ENCODE results near the gene CAPN2. TPM values are rescaled to one million over a fixed set of nuclear protein-coding genes. Genes with fewer than 3 reads are reported as not detected.

The CAPN2 gene
- total and polyA plus RNA-seq, 4 donors = 99.8 to 213 (median 199) TPM

- no peak for DNase-seq
- intact Hi-C loops (cut with DNase I) = loop anchor here in 1 of 2 donors (2.0 kb wide), 1 partner anchor 35 kb away; no protein-coding TSS in a partner anchor
- WGBS, 2 donors = 21 to 24% methylated on average over 7 of the region's 7 CpGs
- Histone ChIP-seq H3K4me1 (ENCODE audit: control insufficient read depth in 1 of 2, insufficient read depth in 2 of 2, low read length in 2 of 2) (no peaks in the 10 kb centered on the region), H3K27me3 (ENCODE audit: control insufficient read depth in 1 of 2, insufficient read depth in 2 of 2, low read length in 1 of 2) (no peaks in the 10 kb centered on the region), H3K36me3 (ENCODE audit: control insufficient read depth in 1 of 2, insufficient read depth in 2 of 2, low read length in 1 of 2) (no peaks in the 10 kb centered on the region), H3K27ac (ENCODE audit: low read depth in 1 of 2, low read length in 2 of 2) (no peak overlapping the region), H3K4me3 (ENCODE audit: low read length in 2 of 2) (peak overlapping the region; percentile 68 to 91), H3K9me3 (ENCODE audit: control insufficient read depth, low read length) (no peaks in the 10 kb centered on the region)
- no peak for ATAC-seq (ENCODE audit: low FRiP score)
Observed at GRCh38 chr1:223713546-223714420, 1.4 kb downstream of the CAPN2 start.

- intact Hi-C loops (cut with DNase I) = no loop called here
- ATAC-seq (ENCODE audit: low FRiP score) (no peak), DNase-seq (no peak)
- Histone ChIP-seq H3K36me3 (ENCODE audit: control insufficient read depth in 1 of 2, insufficient read depth in 2 of 2, low read length in 1 of 2) (no peaks in the 10 kb centered on the region), H3K4me1 (ENCODE audit: control insufficient read depth in 1 of 2, insufficient read depth in 2 of 2, low read length in 2 of 2) (no peaks in the 10 kb centered on the region), H3K9me3 (ENCODE audit: control insufficient read depth, low read length) (no peaks in the 10 kb centered on the region), H3K27ac (ENCODE audit: low read depth in 1 of 2, low read length in 2 of 2) (no peak overlapping the region), H3K27me3 (ENCODE audit: control insufficient read depth in 1 of 2, insufficient read depth in 2 of 2, low read length in 1 of 2) (no peaks in the 10 kb centered on the region), H3K4me3 (ENCODE audit: low read length in 2 of 2) (no peak overlapping the region)
- WGBS, 2 donors = 74 to 94% methylated on average over 2 of the region's 2 CpGs
Observed at GRCh38 chr1:223714421-223714724, 2.0 kb downstream of the CAPN2 start.

GRCh38 chr1:223714849-223715603 is 2.7 kb downstream of the CAPN2 start:
- Histone ChIP-seq H3K9me3 (ENCODE audit: control insufficient read depth, low read length) (no peaks in the 10 kb centered on the region), H3K27ac (ENCODE audit: low read depth in 1 of 2, low read length in 2 of 2) (no peak overlapping the region), H3K4me3 (ENCODE audit: low read length in 2 of 2) (no peak overlapping the region), H3K27me3 (ENCODE audit: control insufficient read depth in 1 of 2, insufficient read depth in 2 of 2, low read length in 1 of 2) (no peaks in the 10 kb centered on the region), H3K36me3 (ENCODE audit: control insufficient read depth in 1 of 2, insufficient read depth in 2 of 2, low read length in 1 of 2) (no peaks in the 10 kb centered on the region), H3K4me1 (ENCODE audit: control insufficient read depth in 1 of 2, insufficient read depth in 2 of 2, low read length in 2 of 2) (no peaks in the 10 kb centered on the region)
- DNase-seq (no peak), ATAC-seq (ENCODE audit: low FRiP score) (no peak)
- intact Hi-C loops (cut with DNase I) = no loop called here
- WGBS, 2 donors = 73 to 81% methylated on average over 9 of the region's 9 CpGs

DNA sequence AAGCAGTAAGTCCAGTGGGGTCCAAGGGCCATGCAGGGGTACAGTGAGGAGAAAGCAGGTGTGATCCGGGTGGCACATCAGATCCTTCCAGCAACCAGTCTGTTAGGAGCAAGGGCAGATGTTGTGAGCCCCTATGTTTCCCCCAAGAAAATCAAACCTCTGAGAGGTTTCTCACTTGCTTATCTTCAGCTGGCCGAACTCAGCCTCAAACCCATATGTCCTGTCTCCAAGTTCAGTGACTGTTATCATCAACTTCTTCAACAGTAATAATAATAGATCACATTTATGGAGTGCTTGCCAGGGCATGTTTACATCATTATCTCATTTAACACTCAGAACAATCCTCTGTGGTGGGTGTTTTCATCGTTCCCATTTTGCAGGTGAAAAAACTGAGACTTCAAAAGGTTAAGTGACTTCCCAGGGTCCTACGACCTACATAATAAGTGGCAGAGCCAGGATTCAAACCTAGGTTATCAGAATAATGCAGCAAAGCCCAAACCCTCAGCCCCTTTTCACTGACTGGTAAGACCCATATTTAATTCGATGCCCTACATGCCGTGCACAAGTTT is 3.3 kb downstream of the CAPN2 start:
- H3K9me3 ChIP-seq (ENCODE audit: control insufficient read depth, low read length) = no peaks in the 10 kb centered on the region
- H3K27ac ChIP-seq (ENCODE audit: low read depth in 1 of 2, low read length in 2 of 2) = no peak overlapping the region
- H3K27me3 ChIP-seq (ENCODE audit: control insufficient read depth in 1 of 2, insufficient read depth in 2 of 2, low read length in 1 of 2) = no peaks in the 10 kb centered on the region
- intact Hi-C loops (cut with DNase I) = no loop called here
- no peak for ATAC-seq (ENCODE audit: low FRiP score)
- no peaks in the 10 kb centered on the region for H3K4me1 ChIP-seq (ENCODE audit: control insufficient read depth in 1 of 2, insufficient read depth in 2 of 2, low read length in 2 of 2)
- DNase-seq = no peak
- no peaks in the 10 kb centered on the region for H3K36me3 ChIP-seq (ENCODE audit: control insufficient read depth in 1 of 2, insufficient read depth in 2 of 2, low read length in 1 of 2)
- H3K4me3 ChIP-seq (ENCODE audit: low read length in 2 of 2) = no peak overlapping the region
- WGBS, 2 donors = 71 to 84% methylated on average over 6 of the region's 6 CpGs

DNA sequence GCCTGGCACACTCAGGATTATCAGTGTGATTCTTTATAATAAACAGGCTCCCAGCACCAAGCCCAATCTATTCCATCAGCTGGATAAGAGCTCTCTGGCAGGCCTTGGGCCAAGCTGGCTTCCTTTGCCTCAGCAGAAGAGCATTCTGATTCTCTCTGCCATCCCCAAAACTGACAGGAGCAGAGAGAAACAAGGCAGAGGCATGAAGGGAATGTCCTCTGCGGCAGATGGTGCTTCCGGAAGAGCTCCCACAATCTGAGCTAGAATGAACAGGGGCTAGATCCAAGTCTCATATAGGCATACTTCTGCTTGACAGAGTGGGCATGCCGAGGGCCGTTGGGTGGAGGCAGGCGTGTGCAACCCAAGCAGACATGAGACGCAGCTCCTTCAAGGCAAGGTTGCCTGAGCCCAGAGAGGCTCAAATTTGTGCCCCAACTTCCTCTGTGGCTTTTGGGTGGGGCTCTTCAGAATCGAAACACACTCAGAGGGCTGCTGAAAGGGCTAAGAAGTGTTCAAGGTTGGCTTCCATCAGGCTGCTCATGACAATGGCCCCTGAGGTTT is 4.0 kb downstream of the CAPN2 start:
- Histone ChIP-seq H3K4me3 (ENCODE audit: low read length in 2 of 2) (no peak overlapping the region), H3K9me3 (ENCODE audit: control insufficient read depth, low read length) (no peaks in the 10 kb centered on the region), H3K27me3 (ENCODE audit: control insufficient read depth in 1 of 2, insufficient read depth in 2 of 2, low read length in 1 of 2) (no peaks in the 10 kb centered on the region), H3K4me1 (ENCODE audit: control insufficient read depth in 1 of 2, insufficient read depth in 2 of 2, low read length in 2 of 2) (no peaks in the 10 kb centered on the region), H3K27ac (ENCODE audit: low read depth in 1 of 2, low read length in 2 of 2) (peak overlapping the region in 1 of 2 donors; percentile 10), H3K36me3 (ENCODE audit: control insufficient read depth in 1 of 2, insufficient read depth in 2 of 2, low read length in 1 of 2) (no peaks in the 10 kb centered on the region)
- DNase-seq (no peak), ATAC-seq (ENCODE audit: low FRiP score) (no peak)
- WGBS, 2 donors = 69 to 71% methylated on average over 7 of the region's 7 CpGs
- intact Hi-C loops (cut with DNase I) = no loop called here

DNA sequence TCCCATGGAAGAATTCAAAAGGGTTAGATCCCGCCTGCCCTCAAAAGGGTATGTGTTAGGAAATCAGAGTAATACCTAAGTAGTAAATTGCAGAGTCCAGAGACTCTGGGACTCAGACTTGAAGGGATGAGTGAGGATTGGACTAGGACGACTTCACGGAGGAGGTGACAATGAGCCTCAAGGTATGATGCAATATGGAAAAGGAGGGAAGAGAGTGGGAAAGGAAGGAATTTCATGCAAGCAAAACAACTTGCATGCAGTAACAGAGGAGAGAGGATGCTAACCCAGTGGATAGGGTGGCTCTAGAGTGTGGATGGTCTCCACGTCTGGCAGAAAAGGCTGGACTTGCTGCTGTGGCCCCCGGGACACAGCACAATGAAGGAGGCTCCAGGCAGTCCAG is 4.8 kb downstream of the CAPN2 start:
- H3K27me3 ChIP-seq (ENCODE audit: control insufficient read depth in 1 of 2, insufficient read depth in 2 of 2, low read length in 1 of 2) = no peaks in the 10 kb centered on the region
- H3K36me3 ChIP-seq (ENCODE audit: control insufficient read depth in 1 of 2, insufficient read depth in 2 of 2, low read length in 1 of 2) = no peaks in the 10 kb centered on the region
- H3K4me3 ChIP-seq (ENCODE audit: low read length in 2 of 2) = no peak overlapping the region
- WGBS, 2 donors = 87% methylated on average over 5 of the region's 5 CpGs
- no peaks in the 10 kb centered on the region for H3K9me3 ChIP-seq (ENCODE audit: control insufficient read depth, low read length)
- DNase-seq = no peak
- ATAC-seq (ENCODE audit: low FRiP score) = no peak
- intact Hi-C loops (cut with DNase I) = no loop called here
- no peak overlapping the region for H3K27ac ChIP-seq (ENCODE audit: low read depth in 1 of 2, low read length in 2 of 2)
- no peaks in the 10 kb centered on the region for H3K4me1 ChIP-seq (ENCODE audit: control insufficient read depth in 1 of 2, insufficient read depth in 2 of 2, low read length in 2 of 2)

DNA sequence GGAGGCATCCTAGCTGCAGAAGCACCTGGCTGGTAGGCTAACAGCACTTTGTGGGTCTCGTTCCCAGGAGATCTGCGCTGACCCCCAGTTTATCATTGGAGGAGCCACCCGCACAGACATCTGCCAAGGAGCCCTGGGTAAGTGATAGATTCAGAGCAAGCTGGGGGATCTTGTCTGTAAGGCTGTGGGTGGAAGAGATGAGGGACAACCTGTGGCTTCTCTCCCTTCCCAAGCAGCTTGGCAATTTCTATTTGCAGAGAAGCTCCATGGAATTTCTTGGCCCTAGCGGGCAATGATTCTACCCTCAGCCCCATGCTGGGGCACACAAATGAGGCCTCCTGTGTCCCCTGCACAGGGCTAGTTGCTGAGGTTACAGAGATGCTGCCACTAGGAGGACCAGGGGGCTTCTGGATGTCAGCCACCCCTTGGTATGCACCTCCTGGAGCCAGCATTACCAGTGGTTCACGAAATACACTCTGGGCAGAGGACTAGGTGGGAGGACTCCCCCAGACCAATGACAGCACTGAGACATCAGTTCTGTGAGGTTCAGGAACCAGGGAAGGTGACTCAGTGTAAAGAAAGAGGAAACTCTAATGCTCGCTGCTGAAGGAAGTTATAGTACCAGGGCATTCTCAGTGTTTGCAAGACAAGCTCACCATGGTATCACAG is 5.5 kb downstream of the CAPN2 start:
- Histone ChIP-seq H3K27me3 (ENCODE audit: control insufficient read depth in 1 of 2, insufficient read depth in 2 of 2, low read length in 1 of 2) (no peaks in the 10 kb centered on the region), H3K36me3 (ENCODE audit: control insufficient read depth in 1 of 2, insufficient read depth in 2 of 2, low read length in 1 of 2) (no peaks in the 10 kb centered on the region), H3K27ac (ENCODE audit: low read depth in 1 of 2, low read length in 2 of 2) (no peak overlapping the region), H3K4me1 (ENCODE audit: control insufficient read depth in 1 of 2, insufficient read depth in 2 of 2, low read length in 2 of 2) (no peaks in the 10 kb centered on the region), H3K9me3 (ENCODE audit: control insufficient read depth, low read length) (no peaks in the 10 kb centered on the region), H3K4me3 (ENCODE audit: low read length in 2 of 2) (no peak overlapping the region)
- 81 to 89% methylated on average over 6 of the region's 6 CpGs for WGBS, 2 donors
- intact Hi-C loops (cut with DNase I) = no loop called here
- no peak for ATAC-seq (ENCODE audit: low FRiP score)
- no peak for DNase-seq

- no peak overlapping the region for H3K4me3 ChIP-seq (ENCODE audit: low read length in 2 of 2)
- no peaks in the 10 kb centered on the region for H3K27me3 ChIP-seq (ENCODE audit: control insufficient read depth in 1 of 2, insufficient read depth in 2 of 2, low read length in 1 of 2)
- intact Hi-C loops (cut with DNase I) = no loop called here
- no peaks in the 10 kb centered on the region for H3K9me3 ChIP-seq (ENCODE audit: control insufficient read depth, low read length)
- H3K4me1 ChIP-seq (ENCODE audit: control insufficient read depth in 1 of 2, insufficient read depth in 2 of 2, low read length in 2 of 2) = no peaks in the 10 kb centered on the region
- WGBS, 2 donors = 63 to 64% methylated on average over 5 of the region's 5 CpGs
- DNase-seq (no peak), ATAC-seq (ENCODE audit: low FRiP score) (no peak)
- no peaks in the 10 kb centered on the region for H3K36me3 ChIP-seq (ENCODE audit: control insufficient read depth in 1 of 2, insufficient read depth in 2 of 2, low read length in 1 of 2)
- no peak overlapping the region for H3K27ac ChIP-seq (ENCODE audit: low read depth in 1 of 2, low read length in 2 of 2)
Observed at GRCh38 chr1:223718850-223719249, 6.5 kb downstream of the CAPN2 start.

Measured in aorta (tissue), 5 donors.